SK-MEL-5 (cell line): ENCODE data around the gene CADPS. TPM values are rescaled to one million over a fixed set of nuclear protein-coding genes. Genes with fewer than 3 reads are reported as not detected.

ENCODE experiments used
- DNase-seq: peaks from one replicate; pipeline ENCODE4 v3.0.0-alpha.2; 2016; ENCODE audit warnings: low read depth, low spot score
- in situ Hi-C: cut with HindIII; loops from 2 replicates; pipeline ENCODE4 v1.10.0; 2016; ENCODE audit warnings: low sequenced_read_pairs, high pct_unique_total_duplicates, low pct_unique_long_range_greater_than_20kb
- total RNA-seq: library from RNA; depleted of rRNA; stranded (reverse); fragments of >200 nt; shearing (Covaris generic); gene quantifications from 2 replicates; pipeline ENCODE4 v1.2.3, GENCODE V29; 2014

Gene CADPS
- total RNA-seq, 1 experiment from 2014 or later: not detected

DNA sequence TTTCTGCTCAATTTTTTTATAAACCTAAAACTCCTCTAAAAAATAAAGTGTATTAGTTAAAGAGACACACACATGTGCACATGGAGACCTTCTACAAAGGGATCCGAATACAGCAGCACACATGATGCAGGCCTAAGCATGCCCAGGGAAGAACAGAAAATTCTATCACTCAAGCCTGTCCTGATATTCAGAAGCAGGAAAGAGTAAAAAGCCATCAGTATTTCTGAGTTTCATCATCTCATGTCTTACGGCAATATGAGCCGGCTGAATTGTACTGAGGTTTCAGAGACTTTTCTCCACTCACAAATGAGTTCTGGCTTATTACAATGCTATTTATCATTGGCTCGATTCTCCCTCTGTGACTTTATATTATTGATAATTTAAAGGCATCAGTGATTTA is 97.5 kb downstream of the CADPS start:
- no peak for DNase-seq
- in situ Hi-C loops: no loop called here

- in situ Hi-C loops: no loop called here
- DNase-seq: no peak
These were observed 98.1 kb downstream of the CADPS start for GRCh38 chr3:62777130-62777529.

- in situ Hi-C loops: no loop called here
- no peak for DNase-seq
These were observed 101.0 kb downstream of the CADPS start for GRCh38 chr3:62774221-62774620.

DNA sequence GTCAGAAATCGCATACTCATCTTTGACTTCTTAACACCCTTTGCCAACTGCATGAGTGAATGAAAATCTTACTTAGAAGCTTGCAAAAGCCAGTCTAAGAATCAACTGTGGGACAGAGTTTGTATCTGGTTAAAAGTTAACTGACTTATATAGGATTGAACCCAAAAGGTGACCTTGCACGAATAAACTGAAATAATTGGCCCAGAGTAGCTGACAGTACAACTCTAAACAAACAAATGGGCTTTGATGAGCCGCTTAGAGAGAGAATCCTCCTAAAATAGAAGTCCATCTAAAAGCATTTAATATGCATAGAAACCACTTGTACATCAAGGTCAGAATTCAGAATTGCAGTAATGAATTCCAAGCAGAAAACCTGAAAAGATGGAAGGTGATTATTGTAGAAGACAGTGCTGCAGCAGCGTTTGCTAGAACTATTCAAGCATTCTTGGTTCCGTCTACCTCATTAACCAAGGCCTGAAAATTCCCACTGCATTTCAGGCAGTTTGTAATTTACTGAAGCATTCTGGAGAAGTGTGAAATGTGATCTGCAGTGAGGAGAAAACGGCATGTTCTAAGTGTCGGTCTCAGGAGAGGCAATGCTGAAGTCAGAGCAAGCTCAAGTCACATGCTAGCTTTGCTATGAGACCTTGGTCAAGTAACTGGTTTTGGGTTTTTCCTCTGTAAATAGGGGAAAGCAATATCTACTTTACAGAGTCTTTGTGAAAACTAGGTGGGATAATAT is 103.7 kb downstream of the CADPS start:
- in situ Hi-C loops: no loop called here
- no peak for DNase-seq

- in situ Hi-C loops: no loop called here
- DNase-seq: no peak
These were observed 106.3 kb downstream of the CADPS start for GRCh38 chr3:62768896-62769295.

DNA sequence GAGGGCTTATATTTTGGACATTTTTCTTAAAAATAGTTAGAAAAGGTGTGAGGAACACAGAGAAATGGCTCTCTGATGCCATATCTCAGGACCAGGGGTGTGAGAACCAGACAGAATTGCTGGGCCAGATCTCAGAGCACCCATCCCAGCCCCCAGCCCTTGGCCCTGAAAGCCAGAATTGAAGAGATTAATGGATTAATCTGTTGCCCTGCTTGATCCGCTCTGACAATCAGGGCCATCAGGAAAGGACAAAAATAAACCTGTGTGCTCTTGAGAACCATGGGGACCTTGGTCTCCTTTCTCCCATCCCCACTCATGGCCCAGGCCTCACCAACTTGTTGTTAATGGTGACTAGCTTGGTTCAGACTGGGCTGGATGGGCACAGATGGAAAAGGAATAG is 113.5 kb downstream of the CADPS start:
- in situ Hi-C loops: no loop called here
- no peak for DNase-seq

- in situ Hi-C loops: no loop called here
These were observed 113.9 kb downstream of the CADPS start for GRCh38 chr3:62761311-62761710.

DNA sequence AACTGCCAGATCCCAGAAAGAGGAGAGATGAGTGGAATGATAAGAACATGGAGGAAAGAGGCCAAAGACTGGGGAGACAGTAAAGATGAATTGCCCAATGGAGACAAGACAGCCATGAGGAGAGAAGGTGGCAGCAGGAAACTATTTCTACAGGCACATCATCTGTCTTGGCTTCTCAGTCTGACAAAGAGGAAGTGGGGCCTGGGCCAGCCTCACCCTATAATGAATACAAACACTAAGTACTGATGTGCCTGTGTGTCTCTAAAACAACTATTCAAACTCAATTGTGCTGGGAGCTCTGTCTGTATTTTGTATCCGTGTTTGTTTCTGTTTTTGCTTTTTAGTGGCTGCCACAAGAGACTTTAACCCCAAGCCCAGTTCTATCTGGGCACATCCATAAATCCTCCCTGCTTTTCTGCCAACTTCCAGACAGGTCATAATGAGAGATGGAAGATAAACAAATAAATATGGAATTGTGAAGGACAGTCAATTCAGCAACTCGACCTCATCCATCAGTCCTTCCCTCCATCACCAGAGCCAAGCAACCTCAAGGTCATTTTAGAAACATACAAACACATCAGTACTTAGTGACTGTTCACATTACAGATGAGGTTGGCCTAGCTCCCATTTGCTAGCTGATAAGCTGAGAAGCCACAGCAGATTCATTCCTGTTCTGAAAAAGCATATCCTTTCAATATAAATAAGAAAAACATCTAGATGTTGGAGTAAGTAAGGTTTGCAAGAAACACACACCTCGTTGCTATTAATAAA is 116.7 kb downstream of the CADPS start:
- no peak for DNase-seq
- in situ Hi-C loops: no loop called here

More at GRCh38 chr3:62761311-62761710, 113.9 kb downstream of the CADPS start:
- DNase-seq: no peak

- DNase-seq: no peak
- in situ Hi-C loops: no loop called here
These were observed 118.2 kb downstream of the CADPS start for GRCh38 chr3:62757045-62757444.

DNA sequence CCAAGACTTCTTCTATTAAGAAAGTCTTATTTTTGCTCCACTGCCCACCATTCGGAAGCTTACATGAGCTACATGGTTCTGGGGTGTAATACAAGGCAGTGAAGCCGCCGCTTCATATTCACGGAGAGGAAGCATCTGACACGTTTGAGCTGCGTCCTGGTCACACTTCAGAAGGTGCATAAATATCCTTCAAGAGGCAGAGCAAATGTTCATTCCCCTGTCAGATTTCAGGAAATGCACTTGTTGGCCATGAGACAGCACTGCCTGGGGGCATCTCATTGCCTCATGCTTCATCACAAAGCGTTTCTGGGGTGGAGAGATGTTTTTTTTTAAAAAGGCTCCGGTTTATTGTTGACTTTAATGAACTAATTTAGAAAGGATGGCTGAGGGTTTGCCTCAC is 119.9 kb downstream of the CADPS start:
- in situ Hi-C loops: no loop called here
- peak; percentile 4 for DNase-seq

DNA sequence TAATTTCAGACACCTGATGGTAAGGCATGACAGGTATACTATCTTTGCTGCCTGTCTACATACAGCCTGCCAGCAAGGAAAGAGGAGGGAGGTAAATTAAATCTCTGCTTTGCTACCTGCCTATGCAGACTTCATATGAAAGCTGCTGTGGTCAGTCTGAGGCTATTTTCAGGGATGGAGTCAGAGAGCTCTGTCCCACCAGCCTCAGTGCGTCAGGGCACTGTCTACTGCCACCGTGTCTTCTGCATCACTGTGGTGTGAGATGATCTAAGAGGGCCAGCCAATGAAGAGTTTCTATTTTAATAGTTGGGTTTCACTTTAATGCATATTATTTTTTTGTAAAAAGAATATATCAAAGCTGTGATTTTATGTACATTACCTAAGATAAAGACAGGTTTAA is 125.6 kb downstream of the CADPS start:
- no peak for DNase-seq
- in situ Hi-C loops: no loop called here

DNA sequence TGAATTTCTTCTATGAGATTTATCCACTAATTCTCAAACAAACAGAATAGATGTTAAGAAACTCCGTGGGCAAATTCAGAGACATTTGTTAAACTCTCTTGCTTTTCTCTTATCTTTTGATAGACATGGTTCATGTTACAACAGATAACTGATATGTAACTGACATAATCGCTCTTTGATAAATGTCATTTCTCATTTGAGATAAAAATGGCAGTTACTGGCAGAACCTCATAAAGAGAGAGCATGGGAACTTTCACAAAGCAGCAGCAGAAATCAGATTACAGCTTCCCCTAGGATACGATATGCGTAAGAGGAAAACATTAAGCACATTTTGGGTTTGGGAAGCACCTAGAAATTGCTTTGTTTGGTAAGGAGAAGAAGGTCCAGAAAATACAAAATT is 126.1 kb downstream of the CADPS start:
- DNase-seq: no peak
- in situ Hi-C loops: no loop called here

DNA sequence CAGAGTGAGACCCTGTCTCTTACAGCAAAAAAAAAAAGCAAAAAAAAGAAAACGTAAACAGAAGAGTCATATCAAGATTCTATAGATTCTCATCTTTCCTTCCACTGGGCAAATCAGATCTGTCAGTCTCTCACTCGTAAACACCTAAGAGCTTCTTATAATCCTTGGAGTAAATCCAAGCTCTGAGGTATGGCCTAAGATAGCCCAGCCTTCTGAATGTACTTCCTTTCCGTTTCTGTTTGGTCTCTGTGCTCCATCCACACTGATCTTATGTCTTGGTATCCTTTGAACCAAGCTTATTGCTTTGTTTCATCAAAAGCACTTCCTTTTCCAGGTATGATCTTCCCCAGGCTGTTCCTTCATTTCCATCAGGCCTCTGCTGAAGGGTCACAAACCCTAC is 137.8 kb downstream of the CADPS start:
- DNase-seq: no peak
- in situ Hi-C loops: no loop called here

GRCh38 chr3:62735510-62735909 is 139.7 kb downstream of the CADPS start:
- in situ Hi-C loops: no loop called here
- DNase-seq: no peak

GRCh38 chr3:62732183-62732904 is 142.9 kb downstream of the CADPS start:
- no peak for DNase-seq
- in situ Hi-C loops: no loop called here

DNA sequence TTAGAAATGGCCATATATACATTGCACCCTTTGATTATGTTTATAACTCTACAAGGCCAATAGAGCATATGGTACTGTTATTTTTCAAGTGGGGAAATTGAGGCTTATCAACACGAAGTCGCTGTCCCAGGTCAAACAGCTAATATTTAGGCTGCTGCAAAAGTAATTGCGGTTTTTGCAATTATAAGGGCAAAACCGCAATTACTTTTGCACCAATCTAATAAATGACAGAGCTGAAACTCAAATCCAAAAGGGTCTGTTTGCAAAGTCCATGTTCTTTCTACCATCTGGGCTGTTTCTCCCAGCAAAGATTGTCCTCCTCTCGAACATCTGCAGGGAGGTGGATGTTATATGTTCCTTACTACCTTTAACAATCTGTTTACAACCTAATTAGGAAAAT is 147.2 kb downstream of the CADPS start:
- in situ Hi-C loops: no loop called here
- DNase-seq: no peak

- DNase-seq: no peak
- in situ Hi-C loops: no loop called here
These were observed 147.7 kb downstream of the CADPS start for GRCh38 chr3:62727536-62727935.

DNA sequence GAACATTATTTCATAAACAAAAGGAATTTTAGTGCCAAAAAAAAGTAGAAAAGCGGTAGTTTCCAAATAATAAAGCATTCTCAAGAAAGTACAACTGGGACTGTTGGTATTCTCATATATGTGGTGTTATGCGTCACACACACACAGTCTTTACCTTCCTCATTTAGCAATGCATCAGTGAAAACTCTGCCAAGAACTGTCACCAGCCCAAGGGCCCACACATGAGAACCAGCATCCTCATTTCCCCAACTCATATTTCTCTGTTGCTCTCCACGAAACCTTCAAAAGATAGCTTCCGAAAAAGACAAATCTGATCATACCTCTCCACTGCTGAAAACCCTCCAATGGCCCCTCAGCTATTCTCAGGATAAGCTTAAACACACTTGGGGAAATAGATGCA is 150.7 kb downstream of the CADPS start:
- DNase-seq: no peak
- in situ Hi-C loops: no loop called here

- in situ Hi-C loops: no loop called here
- DNase-seq: no peak
These were observed 151.3 kb downstream of the CADPS start for GRCh38 chr3:62723914-62724217.
